Ectodermal cell (in vitro differentiated cells): Measurements from ENCODE around the gene PLEKHM3.

Experiments used
- H3K27ac ChIP-seq: 2 replicates; pipeline ENCODE4 v1.7.0; 2013; ENCODE audit warnings: mild to moderate bottlenecking, low read depth, low read length; ENCODE audit not compliant: insufficient read depth, poor library complexity, severe bottlenecking
- H3K27me3 ChIP-seq: 2 replicates; pipeline ENCODE4 v1.7.0; 2013; ENCODE audit warnings: mild to moderate bottlenecking, low read length; ENCODE audit not compliant: insufficient read depth, control insufficient read depth, poor library complexity, severe bottlenecking
- H3K36me3 ChIP-seq: one replicate; pipeline ENCODE4 v1.7.0; 2013; ENCODE audit warnings: low read length; ENCODE audit not compliant: control insufficient read depth, insufficient read depth
- H3K4me1 ChIP-seq: one replicate; pipeline ENCODE4 v1.7.0; 2013; ENCODE audit warnings: low read length; ENCODE audit not compliant: control insufficient read depth, insufficient read depth
- H3K4me3 ChIP-seq: 2 replicates; pipeline ENCODE4 v1.7.0; 2013; ENCODE audit warnings: low read depth, low read length, control low read depth; ENCODE audit not compliant: insufficient read depth
- H3K9me3 ChIP-seq: 2 replicates; pipeline ENCODE4 v1.7.0; 2013; ENCODE audit warnings: mild to moderate bottlenecking, low read length, moderate library complexity; ENCODE audit not compliant: control insufficient read depth
- WGBS, 2 experiments: methylation state at CpG; one replicate each; pipeline ENCODE4 v1.1.7; 2013; ENCODE audit warnings: missing lambda C conversion rate in 2 of 2; 5-methylcytosine and 5-hydroxymethylcytosine counted together

The PLEKHM3 gene

GRCh38 chr2:207926989-207927300, 98.4 kb downstream of the PLEKHM3 start:
- no peak overlapping the region for H3K27ac ChIP-seq
- H3K36me3 ChIP-seq, result no peaks in the 10 kb centered on the region
- no peaks in the 10 kb centered on the region for H3K27me3 ChIP-seq
- H3K9me3 ChIP-seq, result no peaks in the 10 kb centered on the region
- no peaks in the 10 kb centered on the region for H3K4me1 ChIP-seq
- WGBS, 2 experiments, result 96 to 98% methylated on average over 3 to 4 of the region's 4 CpGs
- no peak overlapping the region for H3K4me3 ChIP-seq

DNA sequence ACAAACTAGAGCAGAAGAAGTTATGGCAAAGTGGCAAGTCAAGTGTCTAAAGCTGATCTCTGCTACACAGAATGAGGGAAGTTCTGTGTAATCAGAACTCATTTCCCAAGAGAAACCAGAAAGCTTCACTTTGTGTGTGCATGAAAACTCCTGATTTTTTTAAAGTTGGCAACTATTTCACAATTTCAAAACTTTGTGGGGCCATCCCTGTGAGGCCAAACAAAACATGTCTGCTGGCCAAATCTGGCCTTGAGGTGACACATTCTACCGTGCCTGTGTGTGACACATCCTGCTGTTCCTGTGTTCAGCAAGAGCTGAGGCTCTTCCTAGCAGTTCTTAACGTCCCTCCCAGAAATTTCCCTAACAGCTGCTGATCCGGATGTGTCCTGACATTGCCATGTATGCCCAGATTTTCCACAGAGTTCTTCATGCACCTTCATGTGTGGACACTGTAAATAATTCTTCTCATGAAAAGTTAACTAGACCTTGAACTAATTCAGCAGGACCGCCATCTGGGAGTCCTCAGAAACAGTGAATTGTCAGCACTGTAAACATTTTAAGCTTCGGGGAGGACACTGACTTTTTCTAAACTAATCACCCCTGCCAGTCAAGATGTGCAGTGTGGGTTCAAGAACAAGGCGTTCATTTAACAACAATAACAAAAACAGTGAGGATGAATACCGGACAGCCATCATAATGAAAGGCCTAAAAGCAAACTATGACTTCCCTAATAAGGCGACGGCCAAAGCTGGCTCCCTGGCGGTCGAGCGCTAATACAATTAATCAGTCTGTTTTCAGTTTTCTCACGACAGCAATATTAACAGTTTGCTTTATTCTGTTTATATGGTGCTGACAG, 99.0 kb downstream of the PLEKHM3 start:
- 84 to 88% methylated on average over 13 of the region's 13 CpGs for WGBS, 2 experiments
- no peaks in the 10 kb centered on the region for H3K27me3 ChIP-seq
- no peaks in the 10 kb centered on the region for H3K4me1 ChIP-seq
- H3K27ac ChIP-seq, result no peak overlapping the region
- no peaks in the 10 kb centered on the region for H3K9me3 ChIP-seq
- H3K36me3 ChIP-seq, result no peaks in the 10 kb centered on the region
- no peak overlapping the region for H3K4me3 ChIP-seq

- Histone ChIP-seq H3K27ac (no peak overlapping the region), H3K9me3 (no peaks in the 10 kb centered on the region), H3K4me3 (no peak overlapping the region), H3K27me3 (no peaks in the 10 kb centered on the region), H3K36me3 (no peaks in the 10 kb centered on the region), H3K4me1 (no peaks in the 10 kb centered on the region)
- WGBS, 2 experiments, result 91 to 95% methylated on average over 8 of the region's 8 CpGs
These were observed 99.7 kb downstream of the PLEKHM3 start for GRCh38 chr2:207925601-207926000.

- H3K9me3 ChIP-seq, result no peaks in the 10 kb centered on the region
- no peaks in the 10 kb centered on the region for H3K4me1 ChIP-seq
- H3K27ac ChIP-seq, result no peak overlapping the region
- no peaks in the 10 kb centered on the region for H3K27me3 ChIP-seq
- H3K36me3 ChIP-seq, result no peaks in the 10 kb centered on the region
- H3K4me3 ChIP-seq, result no peak overlapping the region
These were observed 103.7 kb downstream of the PLEKHM3 start for GRCh38 chr2:207921606-207922005.

GRCh38 chr2:207920721-207921120, 104.6 kb downstream of the PLEKHM3 start:
- Histone ChIP-seq H3K4me3 (no peak overlapping the region), H3K36me3 (no peaks in the 10 kb centered on the region), H3K4me1 (no peaks in the 10 kb centered on the region), H3K9me3 (no peaks in the 10 kb centered on the region), H3K27me3 (no peaks in the 10 kb centered on the region), H3K27ac (no peak overlapping the region)
- 90 to 91% methylated on average over 6 of the region's 6 CpGs for WGBS, 2 experiments

- Histone ChIP-seq H3K27me3 (no peaks in the 10 kb centered on the region), H3K9me3 (no peaks in the 10 kb centered on the region), H3K27ac (no peak overlapping the region), H3K36me3 (no peaks in the 10 kb centered on the region), H3K4me3 (no peak overlapping the region), H3K4me1 (no peaks in the 10 kb centered on the region)
- 93 to 100% methylated on average over 3 of the region's 3 CpGs for WGBS, 2 experiments
These were observed 105.0 kb downstream of the PLEKHM3 start for GRCh38 chr2:207920321-207920720.

DNA sequence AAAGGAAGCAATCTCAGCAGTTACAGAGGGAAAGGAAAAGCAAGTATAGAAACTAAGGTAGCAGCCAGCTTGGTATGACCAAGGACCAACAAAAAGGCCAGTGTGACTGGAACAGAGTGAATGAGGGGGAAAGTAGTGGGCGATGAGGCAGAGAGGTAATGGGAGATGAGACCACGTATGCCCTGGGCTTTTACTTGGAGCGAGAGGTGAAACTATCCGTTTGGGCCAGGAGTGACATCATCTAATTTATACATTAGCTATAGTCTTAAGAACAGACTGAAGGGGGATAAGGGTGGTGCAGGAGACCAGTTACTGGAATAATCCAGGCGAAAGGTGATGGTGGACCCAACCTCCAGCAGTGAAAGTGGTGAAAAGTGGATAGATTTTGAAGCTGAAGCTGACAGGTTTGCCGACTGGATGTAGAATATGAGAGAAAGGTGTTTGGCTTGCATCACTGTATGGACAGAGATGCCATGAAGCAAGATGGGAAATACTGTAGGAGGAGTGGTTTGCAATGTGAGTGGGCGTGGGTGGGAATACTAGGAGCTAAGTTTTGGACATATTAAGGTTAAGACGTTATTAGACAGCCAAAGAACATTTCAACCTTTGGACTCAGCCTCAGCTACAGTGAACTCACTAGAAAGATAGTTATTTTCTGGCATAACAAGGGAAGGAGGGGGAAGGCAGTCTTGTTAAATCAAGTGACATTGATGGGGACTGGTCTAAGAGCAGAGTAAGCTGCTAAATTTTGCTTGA, 106.0 kb downstream of the PLEKHM3 start:
- no peaks in the 10 kb centered on the region for H3K27me3 ChIP-seq
- H3K4me3 ChIP-seq, result no peak overlapping the region
- no peaks in the 10 kb centered on the region for H3K36me3 ChIP-seq
- no peak overlapping the region for H3K27ac ChIP-seq
- no peaks in the 10 kb centered on the region for H3K9me3 ChIP-seq
- no peaks in the 10 kb centered on the region for H3K4me1 ChIP-seq
- 91 to 92% methylated on average over 6 to 8 of the region's 8 CpGs for WGBS, 2 experiments

- Histone ChIP-seq H3K4me1 (no peaks in the 10 kb centered on the region), H3K9me3 (no peaks in the 10 kb centered on the region), H3K27ac (no peak overlapping the region), H3K27me3 (no peaks in the 10 kb centered on the region), H3K36me3 (no peaks in the 10 kb centered on the region), H3K4me3 (no peak overlapping the region)
- WGBS, 2 experiments, result 94 to 98% methylated on average over 6 of the region's 6 CpGs
These were observed 110.6 kb downstream of the PLEKHM3 start for GRCh38 chr2:207914716-207915115.

DNA sequence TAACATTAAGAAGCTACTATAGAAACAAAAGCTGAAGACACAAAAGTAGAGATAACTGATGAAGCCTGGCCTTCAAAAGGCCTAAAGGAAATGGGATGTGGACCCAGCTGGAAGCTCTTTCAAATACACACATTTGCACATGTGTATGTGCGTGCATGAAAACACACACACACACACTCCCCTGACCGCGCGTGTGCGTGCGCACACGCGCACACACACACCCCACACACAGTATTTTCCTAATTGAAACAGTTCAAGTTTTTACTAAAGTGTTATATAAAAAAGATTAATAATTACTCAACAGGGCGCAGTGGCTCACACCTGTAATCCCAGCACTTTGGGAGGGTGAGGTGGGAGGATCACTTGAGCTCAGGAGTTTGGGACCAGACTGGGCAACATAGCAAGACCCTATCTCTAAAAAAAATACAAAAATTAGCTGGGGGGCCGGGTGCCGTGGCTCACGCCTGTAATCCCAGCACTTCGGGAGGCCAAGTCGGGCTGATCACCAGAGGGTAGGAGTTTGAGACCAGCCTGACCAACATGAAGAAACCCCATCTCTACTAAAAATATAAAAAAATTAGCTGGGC, 111.5 kb downstream of the PLEKHM3 start:
- Histone ChIP-seq H3K4me3 (no peak overlapping the region), H3K4me1 (no peaks in the 10 kb centered on the region), H3K36me3 (no peaks in the 10 kb centered on the region), H3K27ac (no peak overlapping the region), H3K9me3 (no peaks in the 10 kb centered on the region), H3K27me3 (no peaks in the 10 kb centered on the region)
- 83 to 86% methylated on average over 9 to 14 of the region's 14 CpGs for WGBS, 2 experiments

DNA sequence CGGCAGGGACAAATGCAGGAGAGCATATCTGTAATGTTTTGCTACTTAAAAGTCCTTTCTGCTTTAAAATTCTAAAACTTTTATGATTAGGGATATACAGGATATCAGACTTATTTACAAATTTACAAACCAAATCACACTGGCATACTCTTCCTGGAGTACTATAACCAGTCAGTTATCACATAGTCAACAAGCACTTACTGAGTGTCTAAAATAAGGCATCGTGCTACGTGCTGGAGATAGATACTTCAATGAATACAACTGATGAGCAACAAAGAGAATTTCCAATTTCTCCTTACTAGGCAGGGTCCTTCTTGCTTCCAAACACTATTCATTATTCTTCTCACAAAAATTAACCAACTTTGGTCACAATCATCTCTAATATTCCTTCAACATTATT, 113.5 kb downstream of the PLEKHM3 start:
- H3K27ac ChIP-seq, result no peak overlapping the region
- no peaks in the 10 kb centered on the region for H3K4me1 ChIP-seq
- no peak overlapping the region for H3K4me3 ChIP-seq
- no peaks in the 10 kb centered on the region for H3K27me3 ChIP-seq
- no peaks in the 10 kb centered on the region for H3K36me3 ChIP-seq
- 78 to 81% methylated on average over 3 of the region's 3 CpGs for WGBS, 2 experiments
- no peaks in the 10 kb centered on the region for H3K9me3 ChIP-seq
